Keratinocyte (primary cell): Measurements from ENCODE around the gene MIPOL1.

Experiments used
- CTCF ChIP-seq, 3 experiments: IDR thresholded peaks in 1 of 3; conservative IDR thresholded peaks in 1 of 3; optimal IDR thresholded peaks in 1 of 3; 2 replicates in 2 of 3; 3 replicates in 1 of 3; pipeline versions ENCODE3 to v1.5.1; 2011; ENCODE audit warnings: low read length in 3 of 3, mild to moderate bottlenecking in 3 of 3, moderate library complexity in 2 of 3, control low read depth in 1 of 3, inconsistent platforms in 1 of 3; ENCODE audit not compliant: insufficient read depth in 2 of 3; ENCODE audit errors: extremely low read depth in 1 of 3
- EZH2 ChIP-seq: IDR thresholded peaks from one replicate; pipeline ENCODE4 v1.6.1; 2012; ENCODE audit warnings: inconsistent platforms, mild to moderate bottlenecking, low read length, moderate library complexity

- TF ChIP-seq CTCF (optimal IDR thresholded peaks at IDR 0.05 in 1 of 3, IDR thresholded peaks at IDR 0.05 in 1 of 3, conservative IDR thresholded peaks at IDR 0.05 in 1 of 3; ENCODE audit: extremely low read depth in 1 of 3, insufficient read depth in 2 of 3, low read length in 3 of 3), result no peak
- no peak for TF ChIP-seq EZH2
These were observed 256.2 kb downstream of the MIPOL1 start for GRCh38 chr14:37453985-37454384.
